Endothelial cell of umbilical vein (primary cell): ENCODE measurements around the gene NLRP9. TPM values are rescaled to one million over a fixed set of nuclear protein-coding genes. Genes with fewer than 3 reads are reported as not detected.

Source experiments
- BruUV-seq: library from RNA; stranded (reverse); fragments of 400-500 nt; replicated peaks from 2 replicates; lab custom pipeline; 2021; lab: Mats Ljungman, UMichigan
- CTCF ChIA-PET: fragments of 300-600, 350-600 bp; sonication (Branson Sonifier 250); formaldehyde crosslinking; loops from one replicate; lab custom pipeline; 2021; ENCODE audit warnings: antibody characterized with exemption, inconsistent platforms; lab: Charles Lee
- POLR2A ChIA-PET: fragments of 300-600, 350-600 bp; sonication (Branson Sonifier 250); formaldehyde crosslinking; loops from one replicate; lab custom pipeline; 2021; ENCODE audit warnings: antibody characterized with exemption, inconsistent platforms; lab: Charles Lee
- DNase-seq: peaks from one replicate; pipeline ENCODE4 v3.0.0-alpha.2; 2011; ENCODE audit warnings: low read depth, low spot score
- FAIRE-seq: peaks from 2 replicates; lab custom pipeline; 2011; peaks lifted over from hg19 to GRCh38; lab: Jason Lieb, UNC
- H2AFZ ChIP-seq: 2 replicates; pipeline ENCODE4 v1.6.0; 2012; ENCODE audit warnings: low read depth, low read length, control low read depth, inconsistent platforms
- H3K27ac ChIP-seq: 2 replicates; pipeline ENCODE4 v1.5.1; 2011; ENCODE audit warnings: low read depth, mild to moderate bottlenecking, control low read depth, low read length, moderate library complexity; ENCODE audit not compliant: insufficient read depth
- H3K27me3 ChIP-seq, 2 experiments: 2 replicates each; pipeline versions ENCODE4 v1.6.0 to v1.6.1; 2011; ENCODE audit warnings: low read length in 2 of 2, mixed read lengths in 1 of 2; ENCODE audit not compliant: control insufficient read depth in 2 of 2, insufficient read depth in 2 of 2
- H3K36me3 ChIP-seq, 2 experiments: 2 replicates in 1 of 2; 3 replicates in 1 of 2; pipeline ENCODE4 v1.5.1; 2011; ENCODE audit warnings: low read length in 2 of 2, mild to moderate bottlenecking in 1 of 2, moderate library complexity in 1 of 2; ENCODE audit not compliant: control insufficient read depth in 2 of 2, insufficient read depth in 2 of 2; ENCODE audit errors: extremely low read depth in 1 of 2
- H3K4me1 ChIP-seq: 3 replicates; pipeline ENCODE4 v1.5.1; 2011; ENCODE audit warnings: mild to moderate bottlenecking, low read length; ENCODE audit not compliant: control insufficient read depth, insufficient read depth; ENCODE audit errors: extremely low read depth
- H3K4me2 ChIP-seq: 2 replicates; pipeline ENCODE4 v1.6.1; 2011; ENCODE audit warnings: low read length, control low read depth, mixed read lengths; ENCODE audit not compliant: insufficient read depth
- H3K4me3 ChIP-seq, 3 experiments: fragments of 200-600 bp in 1 of 3; sonication (generic), shearing (Covaris generic) in 1 of 3; replicated peaks in 1 of 3; 2 replicates each; pipeline ENCODE4 v1.5.1; 2011 to 2016; ENCODE audit warnings: control low read depth in 3 of 3, low read length in 3 of 3, mild to moderate bottlenecking in 2 of 3, inconsistent platforms in 1 of 3, low read depth in 1 of 3, moderate library complexity in 1 of 3; ENCODE audit not compliant: insufficient read depth in 1 of 3
- H3K79me2 ChIP-seq: 2 replicates; pipeline ENCODE4 v1.6.0; 2012; ENCODE audit warnings: low read length, inconsistent platforms; ENCODE audit not compliant: control insufficient read depth, insufficient read depth
- H3K9ac ChIP-seq: replicated peaks from 2 replicates; pipeline ENCODE3; 2011; ENCODE audit warnings: low read length, control low read depth; ENCODE audit not compliant: insufficient read depth; ENCODE audit errors: extremely low read depth
- H3K9me1 ChIP-seq: replicated peaks from 3 replicates; pipeline ENCODE4 v1.6.0; 2011; ENCODE audit warnings: mild to moderate bottlenecking, low read length; ENCODE audit not compliant: control insufficient read depth, insufficient read depth; ENCODE audit errors: extremely low read depth
- H3K9me3 ChIP-seq: replicated peaks from 2 replicates; pipeline ENCODE4 v1.5.1; 2012; ENCODE audit warnings: low read length, inconsistent platforms; ENCODE audit not compliant: control insufficient read depth, insufficient read depth
- H4K20me1 ChIP-seq: replicated peaks from 2 replicates; pipeline ENCODE3; 2011; ENCODE audit warnings: mild to moderate bottlenecking, low read length; ENCODE audit not compliant: control insufficient read depth, insufficient read depth; ENCODE audit errors: extremely low read depth
- CTCF ChIP-seq, 2 donors: IDR thresholded peaks; 1 replicate in 1 of 2; 2 replicates in 1 of 2; pipeline ENCODE4 v1.5.1; 2011; ENCODE audit warnings: low read length in 2 of 2, mild to moderate bottlenecking in 2 of 2, moderate library complexity in 2 of 2, control low read depth in 1 of 2, inconsistent platforms in 1 of 2, low read depth in 1 of 2; ENCODE audit not compliant: insufficient read depth in 1 of 2; ENCODE audit errors: extremely low read depth in 1 of 2
- EZH2 ChIP-seq: IDR thresholded peaks from 2 replicates; pipeline ENCODE4 v1.6.1; 2012; ENCODE audit warnings: borderline replicate concordance, low read depth, mild to moderate bottlenecking, moderate library complexity, low read length, inconsistent platforms; ENCODE audit not compliant: severe bottlenecking
- FOS ChIP-seq: IDR thresholded peaks from 2 replicates; pipeline ENCODE4 v1.6.1; 2011; ENCODE audit warnings: mild to moderate bottlenecking, low read length, moderate library complexity, borderline replicate concordance; ENCODE audit not compliant: insufficient read depth
- GATA2 ChIP-seq: IDR thresholded peaks from 2 replicates; pipeline ENCODE4 v1.7.0; 2011; ENCODE audit warnings: low read depth, mild to moderate bottlenecking, moderate library complexity, mixed read lengths, low read length; ENCODE audit not compliant: insufficient read length, insufficient read depth
- JUN ChIP-seq: IDR thresholded peaks from 2 replicates; pipeline ENCODE4 v1.6.1; 2011; ENCODE audit warnings: borderline replicate concordance, low read depth; ENCODE audit not compliant: insufficient read length, insufficient read depth
- MAX ChIP-seq: IDR thresholded peaks from 2 replicates; pipeline ENCODE4 v1.6.1; 2011; ENCODE audit not compliant: insufficient read depth, insufficient read length
- MYC ChIP-seq: IDR thresholded peaks from one replicate; pipeline ENCODE4 v1.6.1; 2011; ENCODE audit warnings: mild to moderate bottlenecking, low read depth, low read length
- POLR2A ChIP-seq: IDR thresholded peaks from 2 replicates; pipeline ENCODE4 v1.6.1; 2012; ENCODE audit warnings: low read depth, mild to moderate bottlenecking, control low read depth, low read length
- POLR2AphosphoS5 ChIP-seq: IDR thresholded peaks from 2 replicates; pipeline ENCODE4 v1.6.1; 2012; ENCODE audit warnings: low read depth, mild to moderate bottlenecking, control low read depth, low read length, moderate library complexity; ENCODE audit not compliant: insufficient read depth
- dilution Hi-C: fragments of 300-500 bp; cut with MboI; formaldehyde crosslinking; loops from one replicate; pipeline ENCODE4 v1.15.0; 2019; ENCODE audit warnings: low sequenced_read_pairs; ENCODE audit not compliant: extremely low pct_ligation_motif_present
- intact Hi-C: fragments of 100-400 bp; cut with micrococcal nuclease; formaldehyde crosslinking; loops from one replicate; pipeline ENCODE4 v1.10.0; 2022
- polyA plus RNA-seq, 4 experiments: library from polyadenylated mRNA; depleted of rRNA in 3 of 4; stranded (reverse) in 3 of 4; unstranded in 1 of 4; fragments of >200 nt; gene quantifications; 2 replicates each; pipeline versions ENCODE4 v1.2.1 to v1.2.3, GENCODE V29; 2011 to 2012; ENCODE audit warnings: missing spikeins in 1 of 4
- total RNA-seq: library from RNA; stranded (reverse); gene quantifications from 2 replicates; pipeline ENCODE4 v1.2.3, GENCODE V29; 2021

NLRP9 gene
- total and polyA plus RNA-seq, 2 donors (not counting 3 experiments of a cell fraction or from before 2014, with no cell fraction given) = not detected

GRCh38 chr19:55711719-55712118 is 26.5 kb downstream of the NLRP9 start:
- Histone ChIP-seq H3K27me3 (peaks cover 0 to 2% of the 10 kb centered on the region in 2 experiments), H4K20me1 (no peaks in the 10 kb centered on the region), H3K9me3 (no peaks in the 10 kb centered on the region), H3K36me3 (no peaks in the 10 kb centered on the region), H3K4me1 (no peaks in the 10 kb centered on the region), H2AFZ (no peak overlapping the region), H3K79me2 (no peaks in the 10 kb centered on the region), H3K4me3 (no peak overlapping the region), H3K9ac (no peak overlapping the region), H3K9me1 (no peaks in the 10 kb centered on the region), H3K27ac (no peak overlapping the region), H3K4me2 (no peak overlapping the region)
- BruUV-seq = no TSS peak
- FAIRE-seq = no peak
- TF ChIP-seq POLR2A = no peak
- no peak for TF ChIP-seq MAX
- no peak for TF ChIP-seq EZH2
- TF ChIP-seq CTCF (IDR thresholded peaks at IDR 0.05; ENCODE audit: extremely low read depth in 1 of 2, insufficient read depth in 1 of 2, low read depth in 1 of 2, low read length in 2 of 2) = no peak
- no peak for TF ChIP-seq MYC
- no peak for TF ChIP-seq GATA2
- TF ChIP-seq POLR2AphosphoS5 = no peak
- TF ChIP-seq JUN = no peak
- no peak for TF ChIP-seq FOS
- dilution Hi-C loops (no loop called here), intact Hi-C loops (no loop called here)
- POLR2A ChIA-PET = no interaction called here
- no peak for DNase-seq
- CTCF ChIA-PET = no interaction called here
